Measurements from ENCODE around the gene MYPN.
A peak's percentile ranks its signal among the peaks of the same experiment; 100 is the strongest.

- TF ChIP-seq CTCF (conservative IDR thresholded peaks at IDR 0.05; ENCODE audit: low read depth, low read length) (peak; percentile 98), EZH2phosphoT487 (IDR thresholded peaks at IDR 0.05; ENCODE audit: borderline replicate concordance, low read length) (no peak), EZH2 (IDR thresholded peaks at IDR 0.05; ENCODE audit: low read length, unreplicated experiment) (no peak)
Measured at GRCh38 chr10:68082872-68083271, 26.4 kb upstream of the MYPN start.

Data from PC-3 (cell line).